KMS-11 (cell line): ENCODE data around the gene TPSB2.
"Not testable (repeated sequence)": the region's sequence is repeated elsewhere in the genome, so short reads cannot be mapped to it uniquely, and the experiment has no call there.

Source experiments
- H2AFZ ChIP-seq: fragments of 200-600 bp; sonication (generic); 2 replicates; pipeline ENCODE4 v1.6.1; 2016; ENCODE audit warnings: antibody characterized with exemption, mixed run types, low read depth
- H3K27ac ChIP-seq: fragments of 200-600 bp; sonication (generic); 2 replicates; pipeline ENCODE4 v1.6.1; 2016; ENCODE audit warnings: mild to moderate bottlenecking, mixed run types
- H3K27me3 ChIP-seq: fragments of 200-600 bp; sonication (generic); 2 replicates; pipeline ENCODE4 v1.6.1; 2017; ENCODE audit warnings: mild to moderate bottlenecking, low read depth, mixed run types, moderate library complexity; ENCODE audit not compliant: insufficient read depth
- H3K36me3 ChIP-seq: fragments of 200-600 bp; sonication (generic); 2 replicates; pipeline ENCODE4 v1.6.1; 2017; ENCODE audit warnings: mild to moderate bottlenecking, mixed run types; ENCODE audit not compliant: insufficient read depth
- H3K4me1 ChIP-seq: fragments of 200-600 bp; sonication (generic); 2 replicates; pipeline ENCODE4 v1.6.1; 2016; ENCODE audit warnings: mild to moderate bottlenecking, low read depth, mixed run types; ENCODE audit not compliant: poor library complexity, severe bottlenecking
- H3K4me2 ChIP-seq: fragments of 200-600 bp; sonication (generic); 2 replicates; pipeline ENCODE4 v1.7.0; 2016; ENCODE audit warnings: mild to moderate bottlenecking, mixed run types
- H3K4me3 ChIP-seq: fragments of 200-600 bp; sonication (generic); IDR thresholded peaks from 2 replicates; pipeline ENCODE4 v1.6.1; 2017; ENCODE audit warnings: low read depth, low read length, mixed read lengths; ENCODE audit not compliant: insufficient read depth
- H3K79me2 ChIP-seq: fragments of 200-600 bp; sonication (generic); 2 replicates; pipeline ENCODE4 v1.6.1; 2016; ENCODE audit warnings: low read depth, mixed run types; ENCODE audit not compliant: insufficient read depth
- H3K9ac ChIP-seq: fragments of 200-600 bp; sonication (generic); 2 replicates; pipeline ENCODE4 v1.6.1; 2016; ENCODE audit warnings: mild to moderate bottlenecking, mixed run types
- H4K20me1 ChIP-seq: fragments of 200-600 bp; sonication (generic); 2 replicates; pipeline ENCODE4 v1.6.1; 2016; ENCODE audit warnings: mild to moderate bottlenecking, mixed run types; ENCODE audit not compliant: insufficient read depth
- TF ChIP-seq, protein P1 (sequence below): fragments of 200-600 bp; sonication (generic); conservative IDR thresholded peaks from 2 replicates; pipeline ENCODE4 v1.6.1; 2017; ENCODE audit warnings: low read depth, mild to moderate bottlenecking, antibody characterized with exemption, low read length, moderate library complexity, mixed read lengths

TPSB2 gene

GRCh38 chr16:1188432-1189189 is 41.4 kb downstream of the TPSB2 start:
- Histone ChIP-seq H3K27me3 (peaks cover 72% of the 10 kb centered on the region), H3K27ac (no peak overlapping the region), H3K9ac (no peak overlapping the region), H4K20me1 (no peaks in the 10 kb centered on the region), H2AFZ (no peak overlapping the region), H3K4me1 (no peaks in the 10 kb centered on the region), H3K4me2 (no peak overlapping the region), H3K79me2 (no peaks in the 10 kb centered on the region), H3K4me3 (no peak overlapping the region), H3K36me3 (no peaks in the 10 kb centered on the region)
- TF ChIP-seq, protein P1, sequence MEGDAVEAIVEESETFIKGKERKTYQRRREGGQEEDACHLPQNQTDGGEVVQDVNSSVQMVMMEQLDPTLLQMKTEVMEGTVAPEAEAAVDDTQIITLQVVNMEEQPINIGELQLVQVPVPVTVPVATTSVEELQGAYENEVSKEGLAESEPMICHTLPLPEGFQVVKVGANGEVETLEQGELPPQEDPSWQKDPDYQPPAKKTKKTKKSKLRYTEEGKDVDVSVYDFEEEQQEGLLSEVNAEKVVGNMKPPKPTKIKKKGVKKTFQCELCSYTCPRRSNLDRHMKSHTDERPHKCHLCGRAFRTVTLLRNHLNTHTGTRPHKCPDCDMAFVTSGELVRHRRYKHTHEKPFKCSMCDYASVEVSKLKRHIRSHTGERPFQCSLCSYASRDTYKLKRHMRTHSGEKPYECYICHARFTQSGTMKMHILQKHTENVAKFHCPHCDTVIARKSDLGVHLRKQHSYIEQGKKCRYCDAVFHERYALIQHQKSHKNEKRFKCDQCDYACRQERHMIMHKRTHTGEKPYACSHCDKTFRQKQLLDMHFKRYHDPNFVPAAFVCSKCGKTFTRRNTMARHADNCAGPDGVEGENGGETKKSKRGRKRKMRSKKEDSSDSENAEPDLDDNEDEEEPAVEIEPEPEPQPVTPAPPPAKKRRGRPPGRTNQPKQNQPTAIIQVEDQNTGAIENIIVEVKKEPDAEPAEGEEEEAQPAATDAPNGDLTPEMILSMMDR = no peak

DNA sequence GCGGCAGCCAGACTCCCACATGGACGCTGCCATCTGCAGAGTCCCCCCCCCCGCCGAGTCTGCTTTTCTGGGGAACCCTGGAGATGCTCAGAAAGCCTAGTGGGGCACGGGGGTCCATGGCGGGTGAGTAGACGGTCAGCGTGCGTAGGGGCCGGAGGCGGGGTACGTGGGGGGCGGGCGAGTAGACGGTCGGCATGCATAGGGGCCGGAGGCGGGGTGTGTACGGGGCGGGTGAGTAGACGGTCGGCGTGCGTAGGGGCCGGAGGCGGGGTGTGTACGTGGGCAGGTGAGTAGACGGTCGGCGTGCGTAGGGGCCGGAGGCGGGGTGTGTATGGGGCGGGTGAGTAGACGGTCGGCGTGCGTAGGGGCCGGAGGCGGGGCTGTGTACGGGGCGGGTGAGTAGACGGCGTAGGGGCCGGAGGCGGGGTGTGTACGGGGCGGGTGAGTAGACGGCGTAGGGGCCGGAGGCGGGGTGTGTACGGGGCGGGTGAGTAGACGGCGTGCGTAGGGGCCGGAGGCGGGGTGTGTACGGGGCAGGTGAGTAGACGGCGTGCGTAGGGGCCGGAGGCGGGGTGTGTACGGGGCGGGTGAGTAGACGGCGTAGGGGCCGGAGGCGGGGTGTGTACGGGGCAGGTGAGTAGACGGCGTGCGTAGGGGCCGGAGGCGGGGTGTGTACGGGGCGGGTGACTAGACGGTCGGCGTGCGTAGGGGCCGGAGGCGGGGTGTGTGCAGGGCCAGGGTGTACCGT is 44.4 kb downstream of the TPSB2 start:
- not testable (repeated sequence) for H3K4me2 ChIP-seq, H3K36me3 ChIP-seq, H3K9ac ChIP-seq, H3K79me2 ChIP-seq, H3K4me1 ChIP-seq, H4K20me1 ChIP-seq, H3K27ac ChIP-seq, H2AFZ ChIP-seq, H3K4me3 ChIP-seq
- H3K27me3 ChIP-seq = peaks cover 80% of the 10 kb centered on the region

GRCh38 chr16:1184980-1185379 is 45.0 kb downstream of the TPSB2 start:
- Histone ChIP-seq H3K27me3 (peaks cover 78% of the 10 kb centered on the region), H4K20me1 (no peaks in the 10 kb centered on the region), H3K4me3 (no peak overlapping the region), H3K79me2 (no peaks in the 10 kb centered on the region), H3K27ac (no peak overlapping the region), H3K9ac (no peak overlapping the region), H3K4me1 (no peaks in the 10 kb centered on the region), H2AFZ (no peak overlapping the region), H3K36me3 (no peaks in the 10 kb centered on the region), H3K4me2 (no peak overlapping the region)
- TF ChIP-seq, protein P1 = no peak

DNA sequence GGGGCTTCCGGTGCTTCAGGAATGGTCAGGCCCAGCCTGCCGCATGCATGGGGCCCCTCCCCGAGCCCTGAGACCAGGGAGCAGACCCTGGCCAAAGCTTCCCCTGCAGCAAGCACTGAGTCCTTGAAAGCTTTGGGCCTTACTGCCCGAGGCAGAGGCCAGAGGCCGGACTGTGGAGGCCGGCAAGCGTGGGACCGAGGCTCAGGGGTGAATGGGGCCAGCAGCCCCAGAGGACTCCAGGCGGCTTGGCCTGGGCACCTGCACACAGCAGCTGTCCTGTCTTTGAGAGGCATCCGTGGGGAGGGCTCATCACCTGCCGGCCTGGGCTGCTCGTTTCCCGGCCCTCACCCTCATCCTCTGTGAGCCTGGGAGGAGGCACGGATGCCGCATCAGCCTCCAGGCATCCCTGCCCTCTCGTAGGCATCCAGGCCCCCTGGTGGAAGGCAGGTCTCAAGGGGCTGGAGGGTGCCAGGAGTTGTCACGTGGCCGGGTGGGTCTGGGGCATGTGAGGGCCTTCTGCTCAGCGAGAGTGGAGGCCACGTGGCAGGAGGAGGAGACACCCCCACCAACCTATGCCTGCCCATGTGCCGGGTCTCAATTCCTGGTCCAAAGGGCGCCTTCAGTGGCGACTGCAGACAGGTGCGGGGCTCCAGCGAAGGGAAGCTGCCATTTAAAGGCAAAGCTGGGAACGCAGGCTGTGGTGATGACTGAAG is 45.7 kb downstream of the TPSB2 start:
- no peaks in the 10 kb centered on the region for H4K20me1 ChIP-seq

More for the DNA sequence above, 45.7 kb downstream of the TPSB2 start:
- no peak overlapping the region for H2AFZ ChIP-seq
- TF ChIP-seq, protein P1 = no peak
- no peak overlapping the region for H3K4me3 ChIP-seq
- no peaks in the 10 kb centered on the region for H3K79me2 ChIP-seq
- no peak overlapping the region for H3K4me2 ChIP-seq
- no peaks in the 10 kb centered on the region for H3K36me3 ChIP-seq
- no peak overlapping the region for H3K9ac ChIP-seq
- H3K27me3 ChIP-seq = peaks cover 78% of the 10 kb centered on the region
- no peaks in the 10 kb centered on the region for H3K4me1 ChIP-seq
- no peak overlapping the region for H3K27ac ChIP-seq
